DND-41 (cell line): ENCODE measurements around the gene RPH3AL.

Source experiments
- CTCF ChIP-seq: IDR thresholded peaks from 2 replicates; pipeline ENCODE4 v1.5.1; 2012; ENCODE audit warnings: borderline replicate concordance, low read length, moderate library complexity, mild to moderate bottlenecking; ENCODE audit not compliant: poor library complexity, severe bottlenecking; ENCODE audit errors: extremely low read depth
- EZH2 ChIP-seq: IDR thresholded peaks from 3 replicates; pipeline ENCODE4 v1.6.1; 2012; ENCODE audit warnings: borderline replicate concordance, low read depth, mild to moderate bottlenecking, moderate library complexity, low read length, inconsistent platforms; ENCODE audit not compliant: severe bottlenecking

- no peak for TF ChIP-seq CTCF
- TF ChIP-seq EZH2, result no peak
Observed at GRCh38 chr17:279776-280175, 72.8 kb downstream of the RPH3AL start.
